ENCODE measurements around the gene UMAD1. TPM values are rescaled to one million over a fixed set of nuclear protein-coding genes. Genes with fewer than 3 reads are reported as not detected.

UMAD1 gene
- total RNA-seq, 4 donors from 2014 or later = 9.4 to 17.8 (median 12.1) TPM

DNA sequence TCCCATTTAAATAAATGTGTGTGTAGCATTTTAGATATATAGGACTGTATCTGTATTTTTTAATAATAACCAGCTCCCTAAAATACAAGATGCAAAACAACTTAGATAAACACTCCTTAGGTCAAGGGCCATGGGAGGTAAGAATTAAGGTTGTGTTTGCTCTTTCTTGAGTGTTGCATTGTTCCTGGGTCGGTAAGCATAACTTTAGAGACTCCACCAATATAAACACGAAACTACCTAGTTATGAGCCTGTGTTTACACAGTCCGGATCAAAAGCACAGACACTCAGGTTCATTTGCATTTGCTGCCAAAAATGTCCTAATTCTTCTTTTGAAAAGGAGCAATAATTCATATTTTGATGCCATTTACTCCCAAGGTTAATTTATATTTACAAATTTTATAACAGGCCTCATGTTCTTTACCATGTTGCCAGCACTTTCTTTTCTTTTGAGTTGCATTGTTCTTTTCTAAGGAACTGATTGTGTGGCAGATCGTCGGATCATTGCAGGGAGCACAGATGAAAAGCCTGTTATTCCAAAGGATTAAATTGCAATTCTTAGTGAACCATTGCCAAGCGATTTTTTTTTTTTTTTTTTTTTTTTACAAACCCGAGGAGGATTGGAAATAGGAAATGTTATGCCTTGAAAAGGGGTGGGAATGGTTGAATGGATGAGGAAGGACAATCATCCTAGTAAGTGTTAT, 282.3 kb downstream of the UMAD1 start:
- TF ChIP-seq, protein P1, sequence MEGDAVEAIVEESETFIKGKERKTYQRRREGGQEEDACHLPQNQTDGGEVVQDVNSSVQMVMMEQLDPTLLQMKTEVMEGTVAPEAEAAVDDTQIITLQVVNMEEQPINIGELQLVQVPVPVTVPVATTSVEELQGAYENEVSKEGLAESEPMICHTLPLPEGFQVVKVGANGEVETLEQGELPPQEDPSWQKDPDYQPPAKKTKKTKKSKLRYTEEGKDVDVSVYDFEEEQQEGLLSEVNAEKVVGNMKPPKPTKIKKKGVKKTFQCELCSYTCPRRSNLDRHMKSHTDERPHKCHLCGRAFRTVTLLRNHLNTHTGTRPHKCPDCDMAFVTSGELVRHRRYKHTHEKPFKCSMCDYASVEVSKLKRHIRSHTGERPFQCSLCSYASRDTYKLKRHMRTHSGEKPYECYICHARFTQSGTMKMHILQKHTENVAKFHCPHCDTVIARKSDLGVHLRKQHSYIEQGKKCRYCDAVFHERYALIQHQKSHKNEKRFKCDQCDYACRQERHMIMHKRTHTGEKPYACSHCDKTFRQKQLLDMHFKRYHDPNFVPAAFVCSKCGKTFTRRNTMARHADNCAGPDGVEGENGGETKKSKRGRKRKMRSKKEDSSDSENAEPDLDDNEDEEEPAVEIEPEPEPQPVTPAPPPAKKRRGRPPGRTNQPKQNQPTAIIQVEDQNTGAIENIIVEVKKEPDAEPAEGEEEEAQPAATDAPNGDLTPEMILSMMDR (IDR thresholded peaks at IDR 0.05; ENCODE audit: low read depth) = no peak

DNA sequence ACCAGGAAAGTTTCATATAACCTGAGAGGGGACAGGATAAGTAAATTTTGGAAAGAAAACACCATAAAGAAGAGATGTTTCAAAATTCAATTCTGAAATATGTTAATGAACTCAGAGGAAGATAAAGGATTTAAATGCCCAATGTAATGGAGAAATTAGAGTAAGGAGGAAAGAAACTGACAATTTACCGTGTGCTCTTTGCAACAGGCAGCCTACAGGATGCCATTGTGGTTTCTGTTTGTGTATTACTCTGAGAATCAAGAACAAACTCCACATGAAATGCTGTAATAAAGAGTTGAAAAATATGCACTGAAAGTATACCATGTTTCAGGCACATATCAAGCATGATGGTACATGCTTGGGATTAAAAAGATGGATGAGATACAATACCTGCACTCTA, 283.3 kb downstream of the UMAD1 start:
- TF ChIP-seq, protein P1 (IDR thresholded peaks at IDR 0.05; ENCODE audit: low read depth) = no peak

DNA sequence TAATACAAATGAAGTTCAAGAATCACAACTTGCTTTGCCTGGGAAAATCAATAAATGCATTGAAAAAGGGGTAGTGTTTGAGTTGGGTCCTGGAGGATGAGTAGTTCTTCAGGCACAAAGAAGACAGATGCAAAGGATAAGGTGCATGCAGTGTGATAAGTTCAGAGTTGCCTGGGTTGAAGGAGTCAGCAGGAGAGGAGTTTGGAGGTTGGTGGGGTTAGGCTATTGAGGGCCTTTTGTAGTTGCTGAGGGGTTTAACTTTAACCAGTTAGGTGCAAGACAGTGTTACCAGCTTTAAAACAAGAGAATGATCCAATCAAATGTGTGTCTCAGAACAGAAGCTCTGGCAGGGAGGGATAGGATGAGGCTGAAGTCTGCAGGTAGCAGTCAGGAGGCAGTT, 283.8 kb downstream of the UMAD1 start:
- TF ChIP-seq, protein P1 (IDR thresholded peaks at IDR 0.05; ENCODE audit: low read depth) = no peak

Small RNAs within 50 kb of the gene (small RNA-seq; reads per million reads assigned to genes)
- gene RNU6-534P = not detected

Other genes starting within 250 kb of the UMAD1 start
- gene COL28A1, start 104.9 kb upstream of the UMAD1 start, total RNA-seq = 1 to 10 TPM in 3 of 4 donors, under 1 TPM in 1; 0.51 to 3.2 (median 1.8) TPM
- gene MIOS, start 73.9 kb upstream of the UMAD1 start, total RNA-seq = 10 to 100 TPM; 24.7 to 44.5 (median 37.5) TPM
- gene RPA3, start 77.9 kb downstream of the UMAD1 start, total RNA-seq = 10 to 100 TPM; 10.5 to 22.7 (median 16.9) TPM